Liver (tissue), 9 donors: ENCODE measurements around the gene HCN2. TPM values are rescaled to one million over a fixed set of nuclear protein-coding genes. Genes with fewer than 3 reads are reported as not detected.

Source experiments
- DNase-seq: peaks from one replicate; pipeline ENCODE4 v3.0.0-alpha.2; 2017; ENCODE audit warnings: low spot score
- H3K27ac ChIP-seq, 2 donors: one replicate each; pipeline ENCODE4 v1.7.0; 2013; ENCODE audit warnings: inconsistent platforms in 2 of 2, low read length in 2 of 2, control low read depth in 1 of 2, low read depth in 1 of 2, mild to moderate bottlenecking in 1 of 2
- H3K27me3 ChIP-seq, 4 donors: one replicate each; pipeline versions ENCODE4 v1.6.1 to v1.7.0; 2013; ENCODE audit warnings: low read length in 3 of 4, inconsistent platforms in 1 of 4, mild to moderate bottlenecking in 1 of 4, moderate library complexity in 1 of 4; ENCODE audit not compliant: control insufficient read depth in 4 of 4, insufficient read depth in 4 of 4
- H3K36me3 ChIP-seq, 4 donors: one replicate each; pipeline versions ENCODE4 v1.6.1 to v1.7.0; 2013; ENCODE audit warnings: low read length in 3 of 4, mild to moderate bottlenecking in 3 of 4, low read depth in 1 of 4, moderate library complexity in 1 of 4; ENCODE audit not compliant: control insufficient read depth in 4 of 4, insufficient read depth in 3 of 4
- H3K4me1 ChIP-seq, 4 donors: one replicate each; pipeline versions ENCODE4 v1.6.1 to v1.7.0; 2013; ENCODE audit warnings: low read length in 3 of 4, mild to moderate bottlenecking in 3 of 4, moderate library complexity in 1 of 4; ENCODE audit not compliant: control insufficient read depth in 4 of 4, insufficient read depth in 4 of 4
- H3K4me3 ChIP-seq, 3 donors: one replicate each; pipeline versions ENCODE4 v1.6.1 to v1.7.0; 2013; ENCODE audit warnings: low read length in 3 of 3, control low read depth in 1 of 3, low read depth in 1 of 3, mild to moderate bottlenecking in 1 of 3
- H3K9ac ChIP-seq, 2 donors: one replicate each; pipeline ENCODE4 v1.7.0; 2013; ENCODE audit warnings: low read length in 2 of 2, mild to moderate bottlenecking in 2 of 2, moderate library complexity in 2 of 2, control low read depth in 1 of 2, low read depth in 1 of 2
- H3K9me3 ChIP-seq, 4 donors: one replicate each; pipeline versions ENCODE4 v1.6.1 to v1.7.0; 2013; ENCODE audit warnings: low read length in 3 of 4; ENCODE audit not compliant: control insufficient read depth in 4 of 4
- EGR1 ChIP-seq, 2 donors: IDR thresholded peaks; 2 replicates each; pipeline ENCODE4 v1.6.1; 2016 to 2018; ENCODE audit warnings: antibody characterized with exemption in 2 of 2, low read depth in 2 of 2
- GABPA ChIP-seq, 2 donors: IDR thresholded peaks in 1 of 2; conservative IDR thresholded peaks in 1 of 2; 2 replicates each; pipeline ENCODE4 v1.6.1; 2016; ENCODE audit warnings: antibody characterized with exemption in 2 of 2, mild to moderate bottlenecking in 1 of 2, moderate library complexity in 1 of 2
- HNF4A ChIP-seq, 2 donors: conservative IDR thresholded peaks; 2 replicates each; pipeline ENCODE4 v1.6.1; 2016; ENCODE audit warnings: antibody characterized with exemption in 2 of 2, mild to moderate bottlenecking in 2 of 2
- HNF4G ChIP-seq: IDR thresholded peaks from 2 replicates; pipeline ENCODE4 v1.6.1; 2016; ENCODE audit warnings: antibody characterized with exemption
- RAD21 ChIP-seq, 2 donors: IDR thresholded peaks; 2 replicates each; pipeline ENCODE4 v1.6.1; 2016; ENCODE audit warnings: antibody characterized with exemption in 2 of 2, mild to moderate bottlenecking in 2 of 2
- RXRA ChIP-seq, 2 donors: IDR thresholded peaks; 2 replicates each; pipeline ENCODE4 v1.6.1; 2017 to 2018; ENCODE audit warnings: antibody characterized with exemption in 2 of 2, mild to moderate bottlenecking in 1 of 2
- SP1 ChIP-seq: IDR thresholded peaks from 2 replicates; pipeline ENCODE4 v1.6.1; 2018; ENCODE audit warnings: antibody characterized with exemption, mild to moderate bottlenecking
- TAF1 ChIP-seq: conservative IDR thresholded peaks from 2 replicates; pipeline ENCODE4 v1.6.1; 2016; ENCODE audit warnings: antibody characterized with exemption, mild to moderate bottlenecking
- WGBS: extraction: QIAGEN DNeasy Blood & Tissue Kit; methylation state at CpG from one replicate; pipeline ENCODE4 v1.1.7; 2013; 5-methylcytosine and 5-hydroxymethylcytosine counted together
- polyA plus RNA-seq, 2 donors: library from polyadenylated mRNA; stranded (reverse) in 1 of 2; unstranded in 1 of 2; fragments of 200-250 nt in 1 of 2; fragments of >200 nt in 1 of 2; fragmentation: Nextera tagmentation in 1 of 2; extraction: Ambion mirVana in 1 of 2; gene quantifications; one replicate each; pipeline versions ENCODE4 v1.2.1 to v1.2.3, GENCODE V29; 2013 to 2015
- total RNA-seq, 2 donors: library from RNA; depleted of rRNA; stranded (reverse); fragments of >200 nt; gene quantifications; one replicate each; pipeline ENCODE4 v1.2.3, GENCODE V29; 2014
- TF ChIP-seq, protein P1 (sequence below): IDR thresholded peaks from 2 replicates; pipeline ENCODE4 v1.6.1; 2016; ENCODE audit warnings: antibody characterized with exemption, mild to moderate bottlenecking
- TF ChIP-seq, protein P2 (sequence below): IDR thresholded peaks from 2 replicates; pipeline ENCODE4 v1.6.1; 2016; ENCODE audit warnings: antibody characterized with exemption
- TF ChIP-seq, protein P3 (sequence below): fragments of 150-350 bp; IDR thresholded peaks from 2 replicates; pipeline ENCODE4 v1.5.1; 2017; ENCODE audit warnings: improper control_type of control experiment, low read depth, low read length; ENCODE audit not compliant: missing input control
- TF ChIP-seq, protein P4 (sequence below): IDR thresholded peaks from 2 replicates; pipeline ENCODE4 v1.6.1; 2016; ENCODE audit warnings: antibody characterized with exemption
- donor health status: healthy.
- donor health status: healthy.
- donor health status: healthy.
- donor health status: healthy.
- donor health status: healthy.

The HCN2 gene
- total and polyA plus RNA-seq, 4 donors, result 0.05 to 0.17 (median 0.13) TPM; not detected in 1

DNA sequence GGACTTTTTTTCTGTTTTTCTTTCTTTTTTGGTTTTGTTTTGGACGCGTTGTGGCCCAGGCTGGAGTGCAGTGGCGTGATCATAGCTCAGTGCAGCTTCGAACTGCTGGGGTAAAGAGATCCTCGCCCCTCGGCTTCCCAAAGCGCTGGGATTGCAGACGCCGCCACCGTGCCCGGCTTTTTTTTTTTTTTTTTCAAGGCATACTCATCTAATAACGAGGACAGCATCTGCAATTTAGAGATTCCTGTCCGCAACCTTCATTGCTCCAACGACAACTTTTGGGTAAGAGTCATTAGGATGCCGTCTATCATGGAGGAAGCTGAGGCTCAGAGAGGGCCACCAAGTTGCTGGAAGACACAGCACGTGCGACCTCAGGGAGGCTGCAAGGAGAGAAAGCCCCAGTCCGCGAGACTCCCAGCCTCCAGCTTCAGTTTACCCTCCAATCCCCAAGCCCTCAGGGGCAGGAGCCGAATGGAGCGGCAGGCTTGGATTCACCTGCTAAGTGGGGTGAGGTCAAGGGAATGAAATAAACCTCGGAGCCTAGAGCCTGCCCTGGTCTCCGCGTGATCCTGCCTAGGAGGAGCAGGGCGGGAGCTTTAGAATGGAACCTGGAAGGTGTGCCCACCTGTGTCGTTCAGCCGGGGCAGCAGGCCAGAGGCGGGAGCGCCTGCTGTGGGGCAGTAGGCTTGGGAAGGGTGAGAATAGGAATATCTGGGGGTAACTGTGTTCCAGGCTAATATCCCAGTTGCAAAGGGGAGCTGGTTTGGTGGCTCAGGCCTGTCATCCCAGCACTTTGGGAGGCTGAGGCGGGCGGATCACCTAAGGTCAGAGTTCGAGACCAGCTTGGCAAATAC is 44.3 kb downstream of the HCN2 start:
- Histone ChIP-seq H3K27me3 (no peaks in the 10 kb centered on the region), H3K27ac (peak overlapping the region; percentile 24 to 43), H3K9ac (peak overlapping the region in 1 of 2 donors; percentile 60), H3K4me1 (peaks cover 11 to 24% (median 16%) of the 10 kb centered on the region in 4 donors), H3K9me3 (no peaks in the 10 kb centered on the region), H3K36me3 (peaks cover 0 to 10% (median 3%) of the 10 kb centered on the region in 4 donors), H3K4me3 (peak overlapping the region; percentile 57 to 72 (median 65))
- no peak for DNase-seq
- WGBS, result 29% methylated on average over 32 of the region's 32 CpGs
- no peak for TF ChIP-seq GABPA (IDR thresholded peaks at IDR 0.05 in 1 of 2, conservative IDR thresholded peaks at IDR 0.05 in 1 of 2)
- no peak for TF ChIP-seq HNF4A (conservative IDR thresholded peaks at IDR 0.05)
- TF ChIP-seq HNF4G, result no peak
- TF ChIP-seq, protein P1, sequence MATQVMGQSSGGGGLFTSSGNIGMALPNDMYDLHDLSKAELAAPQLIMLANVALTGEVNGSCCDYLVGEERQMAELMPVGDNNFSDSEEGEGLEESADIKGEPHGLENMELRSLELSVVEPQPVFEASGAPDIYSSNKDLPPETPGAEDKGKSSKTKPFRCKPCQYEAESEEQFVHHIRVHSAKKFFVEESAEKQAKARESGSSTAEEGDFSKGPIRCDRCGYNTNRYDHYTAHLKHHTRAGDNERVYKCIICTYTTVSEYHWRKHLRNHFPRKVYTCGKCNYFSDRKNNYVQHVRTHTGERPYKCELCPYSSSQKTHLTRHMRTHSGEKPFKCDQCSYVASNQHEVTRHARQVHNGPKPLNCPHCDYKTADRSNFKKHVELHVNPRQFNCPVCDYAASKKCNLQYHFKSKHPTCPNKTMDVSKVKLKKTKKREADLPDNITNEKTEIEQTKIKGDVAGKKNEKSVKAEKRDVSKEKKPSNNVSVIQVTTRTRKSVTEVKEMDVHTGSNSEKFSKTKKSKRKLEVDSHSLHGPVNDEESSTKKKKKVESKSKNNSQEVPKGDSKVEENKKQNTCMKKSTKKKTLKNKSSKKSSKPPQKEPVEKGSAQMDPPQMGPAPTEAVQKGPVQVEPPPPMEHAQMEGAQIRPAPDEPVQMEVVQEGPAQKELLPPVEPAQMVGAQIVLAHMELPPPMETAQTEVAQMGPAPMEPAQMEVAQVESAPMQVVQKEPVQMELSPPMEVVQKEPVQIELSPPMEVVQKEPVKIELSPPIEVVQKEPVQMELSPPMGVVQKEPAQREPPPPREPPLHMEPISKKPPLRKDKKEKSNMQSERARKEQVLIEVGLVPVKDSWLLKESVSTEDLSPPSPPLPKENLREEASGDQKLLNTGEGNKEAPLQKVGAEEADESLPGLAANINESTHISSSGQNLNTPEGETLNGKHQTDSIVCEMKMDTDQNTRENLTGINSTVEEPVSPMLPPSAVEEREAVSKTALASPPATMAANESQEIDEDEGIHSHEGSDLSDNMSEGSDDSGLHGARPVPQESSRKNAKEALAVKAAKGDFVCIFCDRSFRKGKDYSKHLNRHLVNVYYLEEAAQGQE, result no peak
- no peak for TF ChIP-seq RAD21 (IDR thresholded peaks at IDR 0.05)
- TF ChIP-seq EGR1 (IDR thresholded peaks at IDR 0.05; ENCODE audit: low read depth in 2 of 2), result no peak
- TF ChIP-seq, protein P2, sequence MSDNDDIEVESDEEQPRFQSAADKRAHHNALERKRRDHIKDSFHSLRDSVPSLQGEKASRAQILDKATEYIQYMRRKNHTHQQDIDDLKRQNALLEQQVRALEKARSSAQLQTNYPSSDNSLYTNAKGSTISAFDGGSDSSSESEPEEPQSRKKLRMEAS, result no peak
- no peak for TF ChIP-seq RXRA (IDR thresholded peaks at IDR 0.05)
- TF ChIP-seq, protein P3, sequence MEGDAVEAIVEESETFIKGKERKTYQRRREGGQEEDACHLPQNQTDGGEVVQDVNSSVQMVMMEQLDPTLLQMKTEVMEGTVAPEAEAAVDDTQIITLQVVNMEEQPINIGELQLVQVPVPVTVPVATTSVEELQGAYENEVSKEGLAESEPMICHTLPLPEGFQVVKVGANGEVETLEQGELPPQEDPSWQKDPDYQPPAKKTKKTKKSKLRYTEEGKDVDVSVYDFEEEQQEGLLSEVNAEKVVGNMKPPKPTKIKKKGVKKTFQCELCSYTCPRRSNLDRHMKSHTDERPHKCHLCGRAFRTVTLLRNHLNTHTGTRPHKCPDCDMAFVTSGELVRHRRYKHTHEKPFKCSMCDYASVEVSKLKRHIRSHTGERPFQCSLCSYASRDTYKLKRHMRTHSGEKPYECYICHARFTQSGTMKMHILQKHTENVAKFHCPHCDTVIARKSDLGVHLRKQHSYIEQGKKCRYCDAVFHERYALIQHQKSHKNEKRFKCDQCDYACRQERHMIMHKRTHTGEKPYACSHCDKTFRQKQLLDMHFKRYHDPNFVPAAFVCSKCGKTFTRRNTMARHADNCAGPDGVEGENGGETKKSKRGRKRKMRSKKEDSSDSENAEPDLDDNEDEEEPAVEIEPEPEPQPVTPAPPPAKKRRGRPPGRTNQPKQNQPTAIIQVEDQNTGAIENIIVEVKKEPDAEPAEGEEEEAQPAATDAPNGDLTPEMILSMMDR, result no peak
- TF ChIP-seq, protein P4, sequence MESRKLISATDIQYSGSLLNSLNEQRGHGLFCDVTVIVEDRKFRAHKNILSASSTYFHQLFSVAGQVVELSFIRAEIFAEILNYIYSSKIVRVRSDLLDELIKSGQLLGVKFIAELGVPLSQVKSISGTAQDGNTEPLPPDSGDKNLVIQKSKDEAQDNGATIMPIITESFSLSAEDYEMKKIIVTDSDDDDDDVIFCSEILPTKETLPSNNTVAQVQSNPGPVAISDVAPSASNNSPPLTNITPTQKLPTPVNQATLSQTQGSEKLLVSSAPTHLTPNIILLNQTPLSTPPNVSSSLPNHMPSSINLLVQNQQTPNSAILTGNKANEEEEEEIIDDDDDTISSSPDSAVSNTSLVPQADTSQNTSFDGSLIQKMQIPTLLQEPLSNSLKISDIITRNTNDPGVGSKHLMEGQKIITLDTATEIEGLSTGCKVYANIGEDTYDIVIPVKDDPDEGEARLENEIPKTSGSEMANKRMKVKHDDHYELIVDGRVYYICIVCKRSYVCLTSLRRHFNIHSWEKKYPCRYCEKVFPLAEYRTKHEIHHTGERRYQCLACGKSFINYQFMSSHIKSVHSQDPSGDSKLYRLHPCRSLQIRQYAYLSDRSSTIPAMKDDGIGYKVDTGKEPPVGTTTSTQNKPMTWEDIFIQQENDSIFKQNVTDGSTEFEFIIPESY, result no peak
- TF ChIP-seq TAF1, result no peak
- no peak for TF ChIP-seq SP1
